ENCODE measurements around the gene PTPN4. TPM values are rescaled to one million over a fixed set of nuclear protein-coding genes. Genes with fewer than 3 reads are reported as not detected.

Gene PTPN4
- total RNA-seq, 1 experiment from 2014 or later: 44.5 TPM

DNA sequence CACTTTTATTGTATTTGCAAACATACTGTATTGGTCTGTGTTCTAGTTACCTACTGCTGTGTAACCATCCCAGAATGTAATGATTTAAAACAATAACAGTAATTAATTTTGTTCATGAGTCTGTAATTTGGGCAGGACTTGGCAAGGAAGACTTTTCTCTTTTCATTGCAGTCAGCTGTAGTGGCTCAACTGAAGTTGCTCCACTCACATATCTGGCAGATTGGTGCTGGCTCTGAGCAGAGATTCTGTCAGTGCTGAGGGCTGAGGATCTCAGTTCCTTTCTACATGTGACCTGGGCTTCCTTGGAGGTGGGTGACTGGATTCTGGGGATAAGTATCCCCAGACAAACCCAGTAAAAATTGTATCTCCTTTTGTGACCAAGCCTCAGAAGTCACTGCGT, 26.6 kb downstream of the PTPN4 start:
- H3K9ac ChIP-seq (ENCODE audit: low read length): no peak overlapping the region
- TF ChIP-seq EZH2phosphoT487 (IDR thresholded peaks at IDR 0.05; ENCODE audit: borderline replicate concordance, low read length) (no peak), EZH2 (IDR thresholded peaks at IDR 0.05; ENCODE audit: low read length, unreplicated experiment) (no peak), CTCF (conservative IDR thresholded peaks at IDR 0.05; ENCODE audit: low read depth, low read length) (no peak)
- H3K4me3 ChIP-seq (ENCODE audit: low read length): no peak overlapping the region
- peaks cover 92% of the 10 kb centered on the region for H3K79me2 ChIP-seq (ENCODE audit: low read length)
- DNase-seq (no peak), ATAC-seq (no peak)
- intact Hi-C loops (cut with micrococcal nuclease): no loop called here
- H3K36me3 ChIP-seq (ENCODE audit: low read depth, low read length): peaks cover 12% of the 10 kb centered on the region
- peaks cover 13% of the 10 kb centered on the region for H3K4me1 ChIP-seq (ENCODE audit: insufficient read depth, low read length)
- H3K27me3 ChIP-seq (ENCODE audit: low read length): no peaks in the 10 kb centered on the region
- no peak overlapping the region for H2AFZ ChIP-seq (ENCODE audit: low read length)
- BruUV-seq (replicated peaks): no TSS peak
- no peaks in the 10 kb centered on the region for H3K9me3 ChIP-seq (ENCODE audit: low read length)
- POLR2A ChIA-PET (ENCODE audit: unreplicated experiment): no interaction called here
- H3K4me2 ChIP-seq (ENCODE audit: low read length): no peak overlapping the region
- H3K9me2 ChIP-seq (replicated peaks; ENCODE audit: low read length): no peaks in the 10 kb centered on the region
- CTCF ChIA-PET: no interaction called here
- peaks cover 21% of the 10 kb centered on the region for H4K20me1 ChIP-seq (ENCODE audit: low read length)
- H3K27ac ChIP-seq (ENCODE audit: low read length): no peak overlapping the region
- H3F3A ChIP-seq (ENCODE audit: low read length, unreplicated experiment): no peaks in the 10 kb centered on the region

DNA sequence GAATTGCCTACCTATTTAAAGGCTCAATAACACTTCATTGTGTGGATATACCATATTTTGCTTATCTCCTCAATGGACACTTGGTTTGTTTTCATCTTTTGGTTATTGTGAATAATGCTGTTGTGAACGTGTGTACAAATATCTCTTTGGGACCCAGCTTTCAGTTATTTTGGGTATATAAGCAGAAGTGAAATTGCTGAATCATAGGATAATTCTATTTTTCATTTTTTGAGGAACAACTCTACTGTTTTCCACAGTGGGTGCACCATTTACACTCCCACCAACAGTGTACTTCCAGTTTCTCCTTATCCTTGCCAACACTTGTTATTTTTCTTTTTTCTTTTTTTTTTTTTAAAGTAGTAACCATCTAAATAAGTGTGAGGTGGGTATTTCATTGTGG, 29.0 kb downstream of the PTPN4 start:
- no peak for ATAC-seq
- Histone ChIP-seq H3F3A (ENCODE audit: low read length, unreplicated experiment) (no peaks in the 10 kb centered on the region), H2AFZ (ENCODE audit: low read length) (no peak overlapping the region), H3K9me3 (ENCODE audit: low read length) (no peaks in the 10 kb centered on the region), H3K4me1 (ENCODE audit: insufficient read depth, low read length) (no peaks in the 10 kb centered on the region), H3K27ac (ENCODE audit: low read length) (no peak overlapping the region), H4K20me1 (ENCODE audit: low read length) (peaks cover 13% of the 10 kb centered on the region), H3K9me2 (replicated peaks; ENCODE audit: low read length) (no peaks in the 10 kb centered on the region), H3K4me3 (ENCODE audit: low read length) (no peak overlapping the region), H3K4me2 (ENCODE audit: low read length) (no peak overlapping the region), H3K79me2 (ENCODE audit: low read length) (peaks cover 88% of the 10 kb centered on the region), H3K9ac (ENCODE audit: low read length) (no peak overlapping the region), H3K27me3 (ENCODE audit: low read length) (no peaks in the 10 kb centered on the region), H3K36me3 (ENCODE audit: low read depth, low read length) (peaks cover 31% of the 10 kb centered on the region)
- intact Hi-C loops (cut with micrococcal nuclease): no loop called here
- BruUV-seq (replicated peaks): no TSS peak
- ChIA-PET POLR2A (ENCODE audit: unreplicated experiment) (no interaction called here), CTCF (no interaction called here)
- TF ChIP-seq EZH2 (IDR thresholded peaks at IDR 0.05; ENCODE audit: low read length, unreplicated experiment) (no peak), CTCF (conservative IDR thresholded peaks at IDR 0.05; ENCODE audit: low read depth, low read length) (no peak), EZH2phosphoT487 (IDR thresholded peaks at IDR 0.05; ENCODE audit: borderline replicate concordance, low read length) (no peak)
- no peak for DNase-seq

- no peaks in the 10 kb centered on the region for H3F3A ChIP-seq (ENCODE audit: low read length, unreplicated experiment)
- ATAC-seq: no peak
- no TSS peak for BruUV-seq (replicated peaks)
- no peaks in the 10 kb centered on the region for H3K27me3 ChIP-seq (ENCODE audit: low read length)
- POLR2A ChIA-PET (ENCODE audit: unreplicated experiment): no interaction called here
- H3K9ac ChIP-seq (ENCODE audit: low read length): no peak overlapping the region
- H3K4me1 ChIP-seq (ENCODE audit: insufficient read depth, low read length): no peaks in the 10 kb centered on the region
- TF ChIP-seq EZH2phosphoT487 (IDR thresholded peaks at IDR 0.05; ENCODE audit: borderline replicate concordance, low read length) (no peak), EZH2 (IDR thresholded peaks at IDR 0.05; ENCODE audit: low read length, unreplicated experiment) (no peak), CTCF (conservative IDR thresholded peaks at IDR 0.05; ENCODE audit: low read depth, low read length) (no peak)
- peaks cover 92% of the 10 kb centered on the region for H3K79me2 ChIP-seq (ENCODE audit: low read length)
- H2AFZ ChIP-seq (ENCODE audit: low read length): no peak overlapping the region
- H3K4me3 ChIP-seq (ENCODE audit: low read length): no peak overlapping the region
- H3K9me2 ChIP-seq (replicated peaks; ENCODE audit: low read length): no peaks in the 10 kb centered on the region
- H4K20me1 ChIP-seq (ENCODE audit: low read length): peaks cover 11% of the 10 kb centered on the region; the same call in 1 of the 2 replicates
- H3K27ac ChIP-seq (ENCODE audit: low read length): no peak overlapping the region
- CTCF ChIA-PET: no interaction called here
- H3K36me3 ChIP-seq (ENCODE audit: low read depth, low read length): peaks cover 37% of the 10 kb centered on the region
- no peaks in the 10 kb centered on the region for H3K9me3 ChIP-seq (ENCODE audit: low read length)
- DNase-seq: no peak
- no peak overlapping the region for H3K4me2 ChIP-seq (ENCODE audit: low read length)
- intact Hi-C loops (cut with micrococcal nuclease): no loop called here
Measured at GRCh38 chr2:119790466-119790865, 30.7 kb downstream of the PTPN4 start.
